ENCODE measurements around the gene LRIF1.
A peak's percentile ranks its signal among the peaks of the same experiment; 100 is the strongest.

DNA sequence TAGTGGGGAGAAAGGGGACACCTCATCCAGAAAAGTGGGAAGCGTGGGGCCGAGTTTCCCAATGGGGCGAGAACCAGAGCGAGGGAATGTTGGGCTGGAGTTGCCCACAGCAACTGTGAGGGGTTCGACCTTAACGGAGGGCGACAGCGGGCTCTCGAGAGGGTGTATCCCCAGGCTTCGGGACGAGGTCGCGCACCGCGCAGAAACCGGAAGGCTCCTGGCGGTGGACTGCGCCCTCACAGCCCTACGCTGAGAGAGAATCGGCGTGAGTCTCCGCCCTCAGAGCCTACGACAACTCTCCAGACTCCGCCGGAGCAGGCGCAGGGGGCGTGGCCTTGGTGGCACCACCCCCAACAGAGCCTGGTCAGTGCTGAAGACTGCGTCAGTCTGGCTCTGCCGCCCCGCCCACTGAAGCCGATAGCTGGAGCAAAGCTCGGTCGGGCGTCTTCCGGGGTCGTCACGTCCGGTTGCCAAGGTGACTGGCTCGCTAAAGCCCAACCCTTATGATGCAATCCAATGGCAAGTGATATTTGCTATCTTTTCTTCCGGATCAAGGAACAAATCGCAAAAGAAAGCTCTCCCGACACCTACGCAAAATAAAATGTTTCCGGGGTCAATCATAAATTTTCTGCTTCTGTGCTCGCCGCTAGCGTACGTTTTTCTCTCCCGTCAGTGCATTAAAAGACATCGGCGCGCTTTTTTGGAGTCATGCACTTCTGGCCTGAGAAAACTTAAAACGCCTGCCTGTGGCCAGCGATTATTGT, at the start of gene LRIF1:
- TF ChIP-seq, protein P1, sequence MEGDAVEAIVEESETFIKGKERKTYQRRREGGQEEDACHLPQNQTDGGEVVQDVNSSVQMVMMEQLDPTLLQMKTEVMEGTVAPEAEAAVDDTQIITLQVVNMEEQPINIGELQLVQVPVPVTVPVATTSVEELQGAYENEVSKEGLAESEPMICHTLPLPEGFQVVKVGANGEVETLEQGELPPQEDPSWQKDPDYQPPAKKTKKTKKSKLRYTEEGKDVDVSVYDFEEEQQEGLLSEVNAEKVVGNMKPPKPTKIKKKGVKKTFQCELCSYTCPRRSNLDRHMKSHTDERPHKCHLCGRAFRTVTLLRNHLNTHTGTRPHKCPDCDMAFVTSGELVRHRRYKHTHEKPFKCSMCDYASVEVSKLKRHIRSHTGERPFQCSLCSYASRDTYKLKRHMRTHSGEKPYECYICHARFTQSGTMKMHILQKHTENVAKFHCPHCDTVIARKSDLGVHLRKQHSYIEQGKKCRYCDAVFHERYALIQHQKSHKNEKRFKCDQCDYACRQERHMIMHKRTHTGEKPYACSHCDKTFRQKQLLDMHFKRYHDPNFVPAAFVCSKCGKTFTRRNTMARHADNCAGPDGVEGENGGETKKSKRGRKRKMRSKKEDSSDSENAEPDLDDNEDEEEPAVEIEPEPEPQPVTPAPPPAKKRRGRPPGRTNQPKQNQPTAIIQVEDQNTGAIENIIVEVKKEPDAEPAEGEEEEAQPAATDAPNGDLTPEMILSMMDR (IDR thresholded peaks at IDR 0.05): peak in 1 of 3 donors; percentile 44
- TF ChIP-seq POLR2A (IDR thresholded peaks at IDR 0.05): peak in 1 of 2 donors; percentile 77
